ENCODE data around the gene PFKM. TPM values are rescaled to one million over a fixed set of nuclear protein-coding genes. Genes with fewer than 3 reads are reported as not detected.

PFKM gene
- total RNA-seq, 2 donors from 2014 or later, result 90.0 to 107 TPM

DNA sequence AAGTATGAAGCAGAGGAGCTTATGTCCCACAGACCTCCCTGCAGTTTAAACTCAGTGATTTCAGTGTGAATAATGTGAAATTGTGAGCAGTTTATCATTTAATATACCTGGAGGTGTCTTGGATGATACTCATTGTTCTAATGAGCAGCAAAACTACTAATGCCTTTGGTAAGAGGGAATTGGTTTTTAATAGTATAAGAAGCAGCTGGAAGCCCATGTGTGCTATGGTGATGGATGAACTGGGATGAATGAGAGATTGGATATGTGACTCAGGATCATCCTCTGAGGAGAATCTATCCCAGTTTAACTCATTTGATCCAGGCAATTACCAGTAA is 57.2 kb downstream of the PFKM start:
- peaks cover 36% of the 10 kb centered on the region for H3K27me3 ChIP-seq (ENCODE audit: control insufficient read depth, insufficient read depth, low read length, poor library complexity, severe bottlenecking)
- no peak overlapping the region for H3K27ac ChIP-seq (ENCODE audit: low read depth, low read length)
- H3K9me3 Mint-ChIP-seq, result no peaks in the 10 kb centered on the region
- H3K4me3 Mint-ChIP-seq, result no peak overlapping the region
- H3K4me1 Mint-ChIP-seq, result peaks cover 9% of the 10 kb centered on the region
- H3K9me3 ChIP-seq (ENCODE audit: control insufficient read depth, low read length), result no peaks in the 10 kb centered on the region
- no peaks in the 10 kb centered on the region for H3K4me1 ChIP-seq (ENCODE audit: control insufficient read depth, insufficient read depth, low read length)
- H3K27ac Mint-ChIP-seq, result no peak overlapping the region
- TF ChIP-seq, protein P1, sequence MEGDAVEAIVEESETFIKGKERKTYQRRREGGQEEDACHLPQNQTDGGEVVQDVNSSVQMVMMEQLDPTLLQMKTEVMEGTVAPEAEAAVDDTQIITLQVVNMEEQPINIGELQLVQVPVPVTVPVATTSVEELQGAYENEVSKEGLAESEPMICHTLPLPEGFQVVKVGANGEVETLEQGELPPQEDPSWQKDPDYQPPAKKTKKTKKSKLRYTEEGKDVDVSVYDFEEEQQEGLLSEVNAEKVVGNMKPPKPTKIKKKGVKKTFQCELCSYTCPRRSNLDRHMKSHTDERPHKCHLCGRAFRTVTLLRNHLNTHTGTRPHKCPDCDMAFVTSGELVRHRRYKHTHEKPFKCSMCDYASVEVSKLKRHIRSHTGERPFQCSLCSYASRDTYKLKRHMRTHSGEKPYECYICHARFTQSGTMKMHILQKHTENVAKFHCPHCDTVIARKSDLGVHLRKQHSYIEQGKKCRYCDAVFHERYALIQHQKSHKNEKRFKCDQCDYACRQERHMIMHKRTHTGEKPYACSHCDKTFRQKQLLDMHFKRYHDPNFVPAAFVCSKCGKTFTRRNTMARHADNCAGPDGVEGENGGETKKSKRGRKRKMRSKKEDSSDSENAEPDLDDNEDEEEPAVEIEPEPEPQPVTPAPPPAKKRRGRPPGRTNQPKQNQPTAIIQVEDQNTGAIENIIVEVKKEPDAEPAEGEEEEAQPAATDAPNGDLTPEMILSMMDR (conservative IDR thresholded peaks at IDR 0.05), result no peak
- H3K36me3 Mint-ChIP-seq (ENCODE audit: low read depth), result no peaks in the 10 kb centered on the region
- no peak overlapping the region for H3K4me3 ChIP-seq (ENCODE audit: low read length)
- no peaks in the 10 kb centered on the region for H3K36me3 ChIP-seq (ENCODE audit: control insufficient read depth, insufficient read depth, low read length)
- H3K27me3 Mint-ChIP-seq (ENCODE audit: insufficient read depth), result peaks cover 64% of the 10 kb centered on the region
- DNase-seq, result no peak
- no peak overlapping the region for H3K9ac ChIP-seq (ENCODE audit: extremely low read depth, low read length, poor library complexity, severe bottlenecking)

DNA sequence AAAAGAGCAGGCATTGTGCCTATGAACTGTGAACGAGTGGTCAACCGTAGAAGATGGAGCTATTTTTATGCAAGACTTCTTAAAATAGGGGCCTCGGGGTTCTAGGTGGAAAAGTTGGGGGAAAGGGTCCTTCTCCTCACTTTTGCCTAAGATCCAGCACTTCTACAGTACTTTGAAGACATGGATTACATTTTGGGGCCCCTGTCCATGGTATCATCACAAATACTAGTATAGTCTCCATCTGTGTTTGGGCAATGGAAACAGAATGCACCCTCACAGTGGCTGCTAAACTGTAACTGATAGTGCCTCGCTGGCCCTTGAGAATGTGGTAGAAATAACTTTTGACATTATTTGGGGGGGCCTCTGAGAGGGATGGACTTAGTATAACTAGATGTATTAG is 58.8 kb downstream of the PFKM start:
- peaks cover 72% of the 10 kb centered on the region for H3K27me3 Mint-ChIP-seq (ENCODE audit: insufficient read depth)
- Histone ChIP-seq H3K4me1 (ENCODE audit: control insufficient read depth, insufficient read depth, low read length) (no peaks in the 10 kb centered on the region), H3K9me3 (ENCODE audit: control insufficient read depth, low read length) (no peaks in the 10 kb centered on the region), H3K4me3 (ENCODE audit: low read length) (no peak overlapping the region), H3K9ac (ENCODE audit: extremely low read depth, low read length, poor library complexity, severe bottlenecking) (no peak overlapping the region), H3K27ac (ENCODE audit: low read depth, low read length) (no peak overlapping the region), H3K27me3 (ENCODE audit: control insufficient read depth, insufficient read depth, low read length, poor library complexity, severe bottlenecking) (peaks cover 52% of the 10 kb centered on the region), H3K36me3 (ENCODE audit: control insufficient read depth, insufficient read depth, low read length) (no peaks in the 10 kb centered on the region)
- no peak overlapping the region for H3K27ac Mint-ChIP-seq
- TF ChIP-seq, protein P1 (conservative IDR thresholded peaks at IDR 0.05), result no peak
- 81 to 90% methylated on average over 4 of the region's 4 CpGs for WGBS, 2 experiments (ENCODE audit: insufficient coverage in 1 of 2, insufficient read length in 1 of 2)
- peaks cover 9% of the 10 kb centered on the region for H3K4me1 Mint-ChIP-seq
- H3K36me3 Mint-ChIP-seq (ENCODE audit: low read depth), result no peaks in the 10 kb centered on the region
- DNase-seq, result no peak
- H3K4me3 Mint-ChIP-seq, result no peak overlapping the region
- no peaks in the 10 kb centered on the region for H3K9me3 Mint-ChIP-seq

DNA sequence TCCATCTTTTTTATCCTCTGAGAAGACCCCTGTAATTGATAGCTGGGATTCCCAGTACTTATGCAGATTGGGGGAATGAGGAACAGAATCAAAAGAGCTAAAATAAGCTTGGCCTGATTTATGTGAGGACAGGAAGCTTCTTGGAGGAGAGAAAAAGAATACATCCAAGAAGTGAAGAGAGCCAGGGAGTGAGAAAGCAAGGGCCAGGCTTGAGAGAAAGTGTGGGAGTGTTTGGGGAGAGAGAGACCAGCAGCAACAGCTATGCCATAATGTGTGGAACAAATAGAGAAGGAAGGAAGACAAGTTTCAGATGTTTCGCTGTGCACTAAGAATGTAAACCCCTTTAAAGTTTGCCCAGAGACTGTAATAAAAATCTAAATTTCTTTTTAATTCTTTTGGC is 60.3 kb downstream of the PFKM start:
- peaks cover 9% of the 10 kb centered on the region for H3K4me1 Mint-ChIP-seq
- Histone ChIP-seq H3K4me3 (ENCODE audit: low read length) (no peak overlapping the region), H3K27ac (ENCODE audit: low read depth, low read length) (no peak overlapping the region), H3K9me3 (ENCODE audit: control insufficient read depth, low read length) (no peaks in the 10 kb centered on the region), H3K36me3 (ENCODE audit: control insufficient read depth, insufficient read depth, low read length) (no peaks in the 10 kb centered on the region), H3K27me3 (ENCODE audit: control insufficient read depth, insufficient read depth, low read length, poor library complexity, severe bottlenecking) (peaks cover 66% of the 10 kb centered on the region), H3K4me1 (ENCODE audit: control insufficient read depth, insufficient read depth, low read length) (no peaks in the 10 kb centered on the region), H3K9ac (ENCODE audit: extremely low read depth, low read length, poor library complexity, severe bottlenecking) (no peak overlapping the region)
- TF ChIP-seq, protein P1 (conservative IDR thresholded peaks at IDR 0.05), result no peak
- no peaks in the 10 kb centered on the region for H3K36me3 Mint-ChIP-seq (ENCODE audit: low read depth)
- H3K4me3 Mint-ChIP-seq, result no peak overlapping the region
- WGBS, 2 experiments (ENCODE audit: insufficient coverage in 1 of 2, insufficient read length in 1 of 2), result 95% methylated on average over 1 of the region's 1 CpG; no CpG with 5 or more reads in 1 of the 2 experiments
- no peaks in the 10 kb centered on the region for H3K9me3 Mint-ChIP-seq
- peaks cover 85% of the 10 kb centered on the region for H3K27me3 Mint-ChIP-seq (ENCODE audit: insufficient read depth)
- no peak overlapping the region for H3K27ac Mint-ChIP-seq
- DNase-seq, result no peak

Measured in endodermal cell (in vitro differentiated cells).